Measurements from ENCODE around the gene NOM1.
A peak's percentile ranks its signal among the peaks of the same experiment; 100 is the strongest.
"Not testable (repeated sequence)": the region's sequence is repeated elsewhere in the genome, so short reads cannot be mapped to it uniquely, and the experiment has no call there.

The NOM1 gene

DNA sequence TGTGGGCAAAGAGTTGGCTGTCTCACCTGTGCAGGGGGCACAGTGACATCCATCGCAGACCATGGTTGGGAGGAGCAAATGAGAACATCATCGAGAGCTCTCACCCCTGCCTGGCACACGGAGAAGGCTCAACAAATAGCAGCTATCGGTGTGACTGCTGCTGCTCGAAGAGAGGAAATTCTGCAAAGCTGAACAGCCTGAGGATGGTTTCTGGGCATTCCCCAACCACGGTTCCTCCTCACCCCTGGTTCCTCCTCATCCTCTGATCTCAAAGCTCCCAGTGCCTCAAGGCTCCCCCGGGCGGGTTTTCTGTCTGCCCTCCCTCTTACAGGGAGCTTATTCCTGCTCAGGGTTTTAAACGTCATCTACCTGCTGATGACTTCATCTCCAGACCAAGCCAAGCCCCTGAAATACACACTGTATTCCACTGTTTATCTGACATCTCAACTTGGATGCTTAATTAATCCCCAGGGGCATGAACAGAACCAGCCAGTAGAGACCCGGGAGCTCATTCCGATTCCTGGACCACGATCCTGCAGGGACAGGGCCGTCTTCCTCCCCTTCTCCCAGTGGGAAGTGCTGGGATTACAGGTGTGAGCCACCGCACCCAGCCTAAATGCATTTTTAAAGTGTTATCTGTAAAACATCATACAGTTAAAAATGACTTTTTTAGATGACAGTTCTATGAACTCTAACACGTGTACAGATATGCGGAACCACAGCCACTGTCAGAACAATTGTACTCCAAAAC, 19.5 kb upstream of the NOM1 start:
- Mint-ChIP-seq H3K36me3 (no peaks in the 10 kb centered on the region), H3K9me3 (no peaks in the 10 kb centered on the region), H3K4me3 (no peak overlapping the region), H3K27ac (no peak overlapping the region), H3K4me1 (peaks cover 21% of the 10 kb centered on the region)
- no peak for DNase-seq (ENCODE audit: low spot score in 2 of 2)
- peak; percentile 44 for ATAC-seq

DNA sequence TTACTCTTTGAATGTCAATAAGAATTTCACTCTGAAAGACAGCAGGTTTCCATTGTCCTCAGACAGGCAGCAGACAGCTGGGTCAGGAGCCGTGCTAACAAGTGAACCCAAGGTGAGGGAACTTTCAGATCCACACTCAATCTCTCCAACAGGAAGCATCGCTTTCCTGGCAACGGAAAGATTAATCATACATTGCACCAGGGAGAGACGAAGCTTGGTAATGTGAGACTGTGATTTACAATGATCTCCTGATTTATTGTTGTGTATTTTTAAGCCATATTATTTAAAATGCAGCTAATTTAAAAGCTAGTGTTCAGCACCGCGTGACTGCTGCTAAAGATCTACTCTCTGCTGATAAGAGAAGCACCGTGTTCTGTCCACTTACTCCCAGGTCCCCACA, 17.5 kb upstream of the NOM1 start:
- no peak overlapping the region for H3K27ac Mint-ChIP-seq
- ATAC-seq: no peak
- no peak overlapping the region for H3K4me3 Mint-ChIP-seq
- H3K36me3 Mint-ChIP-seq: no peaks in the 10 kb centered on the region
- peaks cover 21% of the 10 kb centered on the region for H3K4me1 Mint-ChIP-seq
- DNase-seq (ENCODE audit: low spot score in 2 of 2): no peak
- H3K9me3 Mint-ChIP-seq: no peaks in the 10 kb centered on the region

DNA sequence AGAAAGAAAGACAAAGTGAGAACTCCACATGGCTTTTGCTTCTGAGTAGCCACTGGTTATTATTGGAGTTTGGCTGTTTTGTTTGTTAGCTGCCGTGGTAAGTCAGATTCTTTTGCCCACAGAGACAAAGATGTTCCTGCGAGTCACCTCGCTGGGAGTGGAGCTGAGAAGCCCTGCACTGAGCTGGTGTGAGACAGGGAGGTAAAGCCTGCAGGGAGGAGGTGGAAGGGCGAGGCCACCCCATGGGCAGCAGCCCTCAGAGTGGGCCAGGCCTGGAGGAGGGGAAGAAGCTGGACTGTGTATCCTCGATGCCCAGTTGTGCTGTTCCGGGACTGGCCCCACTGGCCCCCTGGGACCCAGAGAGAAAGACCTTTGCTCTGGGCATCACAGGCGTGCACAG, 14.3 kb upstream of the NOM1 start:
- Mint-ChIP-seq H3K9me3 (no peaks in the 10 kb centered on the region), H3K4me3 (no peak overlapping the region), H3K4me1 (peaks cover under 1% of the 10 kb centered on the region), H3K27ac (no peak overlapping the region), H3K36me3 (no peaks in the 10 kb centered on the region)
- DNase-seq (ENCODE audit: low spot score in 2 of 2) (no peak), ATAC-seq (no peak)

DNA sequence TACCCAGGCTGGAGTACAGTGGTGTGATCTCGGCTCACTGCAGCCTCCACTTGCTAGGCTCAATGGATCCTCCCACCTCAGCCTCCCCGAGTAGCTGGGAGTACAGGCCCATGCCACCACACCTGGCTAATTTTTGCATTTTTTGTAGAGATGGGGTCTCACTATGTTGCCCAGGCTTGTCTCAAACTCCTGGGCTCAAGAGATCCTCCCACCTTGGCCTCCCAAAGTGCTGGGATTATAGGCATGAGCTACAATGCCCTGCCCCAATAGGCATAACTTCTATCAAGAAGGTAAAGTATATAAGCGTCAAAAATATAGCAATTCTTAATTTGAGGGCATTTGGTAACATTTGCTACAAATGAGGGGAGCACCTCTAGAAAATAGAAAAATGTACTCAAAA, 12.7 kb upstream of the NOM1 start:
- not testable (repeated sequence) for H3K4me1 Mint-ChIP-seq, H3K4me3 Mint-ChIP-seq

DNA sequence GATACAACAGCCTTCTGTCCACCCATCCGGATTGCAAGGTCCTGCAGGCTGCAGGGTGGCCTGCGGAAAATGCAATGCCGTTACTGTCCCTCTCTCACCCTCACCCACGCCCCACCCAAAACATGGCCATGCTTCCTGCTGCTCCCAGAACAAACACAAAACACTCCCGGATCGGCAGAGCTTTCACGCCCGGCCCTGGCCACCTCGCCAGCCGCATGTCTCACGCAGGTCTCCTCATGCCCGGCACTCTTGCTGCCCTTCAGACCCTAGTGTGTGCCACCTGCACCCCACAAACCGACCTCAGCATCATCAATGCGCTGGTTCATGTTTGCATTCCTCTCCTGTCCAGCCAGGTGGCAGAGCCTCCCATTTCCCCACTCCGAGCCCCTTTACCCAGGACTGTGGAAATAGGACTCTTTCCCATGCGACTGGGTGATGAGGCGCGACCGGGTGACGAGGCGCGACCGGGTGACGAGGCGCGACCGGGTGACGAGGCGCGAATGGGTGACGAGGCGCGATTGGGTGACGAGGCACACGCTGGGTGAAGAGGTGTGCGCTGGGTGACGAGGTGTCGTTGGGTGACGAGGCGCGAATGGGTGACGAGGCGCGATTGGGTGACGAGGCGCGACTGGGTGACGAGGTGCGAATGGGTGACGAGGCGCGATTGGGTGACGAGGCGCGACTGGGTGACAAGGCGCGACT, 8.9 kb upstream of the NOM1 start:
- H3K9me3 Mint-ChIP-seq: no peaks in the 10 kb centered on the region
- DNase-seq (ENCODE audit: low spot score in 2 of 2): no peak
- no peak overlapping the region for H3K4me3 Mint-ChIP-seq
- no peak for ATAC-seq
- peaks cover 7% of the 10 kb centered on the region for H3K36me3 Mint-ChIP-seq
- no peaks in the 10 kb centered on the region for H3K4me1 Mint-ChIP-seq
- H3K27ac Mint-ChIP-seq: no peak overlapping the region

More for the DNA sequence above, 12.7 kb upstream of the NOM1 start:
- ATAC-seq; H3K36me3 Mint-ChIP-seq; H3K27ac Mint-ChIP-seq; H3K9me3 Mint-ChIP-seq; DNase-seq (ENCODE audit: low spot score in 2 of 2): not testable (repeated sequence)

GRCh38 chr7:156941393-156942182, 7.9 kb upstream of the NOM1 start:
- Mint-ChIP-seq H3K36me3 (peaks cover 7% of the 10 kb centered on the region), H3K4me1 (no peaks in the 10 kb centered on the region), H3K4me3 (no peak overlapping the region), H3K9me3 (no peaks in the 10 kb centered on the region), H3K27ac (no peak overlapping the region)
- ATAC-seq (no peak), DNase-seq (ENCODE audit: low spot score in 2 of 2) (no peak)

- no peaks in the 10 kb centered on the region for H3K9me3 Mint-ChIP-seq
- peak overlapping the region; percentile 15 for H3K4me3 Mint-ChIP-seq
- ATAC-seq (peak; percentile 62), DNase-seq (ENCODE audit: low spot score in 2 of 2) (no peak)
- H3K4me1 Mint-ChIP-seq: peaks cover 5% of the 10 kb centered on the region
- H3K36me3 Mint-ChIP-seq: peaks cover 7% of the 10 kb centered on the region
- no peak overlapping the region for H3K27ac Mint-ChIP-seq
These were observed 6.8 kb upstream of the NOM1 start for GRCh38 chr7:156942708-156943090.

DNA sequence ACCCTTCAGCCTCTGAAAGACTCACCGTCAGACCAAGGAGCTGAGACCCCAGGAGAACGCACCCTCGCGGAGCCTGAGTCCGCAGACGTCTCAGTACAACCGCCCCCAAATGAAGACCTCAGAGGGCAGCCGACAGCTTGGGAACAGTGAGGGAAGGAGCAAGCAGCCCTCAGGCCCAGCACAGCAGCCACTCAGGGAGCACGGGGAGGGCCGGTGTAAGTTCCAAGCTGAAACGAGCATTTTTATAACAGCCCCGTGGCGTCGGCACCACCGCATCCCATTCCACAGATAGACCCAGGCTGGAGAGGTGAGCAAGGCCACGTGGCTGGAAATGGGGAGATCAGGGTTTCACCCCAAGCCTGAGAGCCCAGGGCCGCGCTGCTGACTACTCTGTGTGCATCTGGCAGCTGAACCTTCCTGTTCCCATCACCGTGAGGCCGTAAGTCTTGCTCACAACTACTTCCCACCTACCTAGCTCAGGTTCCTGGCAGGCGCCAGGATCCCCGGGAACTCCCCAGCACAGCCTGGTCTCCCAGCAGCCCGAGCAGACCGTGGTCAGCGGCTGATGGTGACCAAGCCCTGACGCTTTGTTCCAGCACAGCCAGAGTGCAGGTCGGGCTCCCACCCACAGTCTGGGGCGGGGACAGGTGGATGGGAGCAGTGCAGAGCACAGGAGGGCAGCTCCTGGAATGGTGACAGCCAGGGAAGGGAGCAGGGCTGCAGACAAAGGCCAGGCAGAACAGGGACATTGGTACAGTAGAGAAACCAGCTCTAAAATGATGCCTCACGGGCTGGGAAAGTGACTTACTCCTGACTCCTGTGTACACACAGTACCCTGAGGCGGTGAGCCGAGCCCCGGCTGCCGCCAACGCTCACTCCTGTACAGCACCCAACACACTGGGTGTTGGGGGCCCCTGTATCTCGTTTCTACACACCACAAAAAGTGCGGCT, 6.1 kb upstream of the NOM1 start:
- Mint-ChIP-seq H3K4me1 (peaks cover 5% of the 10 kb centered on the region), H3K27ac (no peak overlapping the region), H3K4me3 (peak overlapping the region; percentile 15), H3K36me3 (peaks cover 7% of the 10 kb centered on the region), H3K9me3 (no peaks in the 10 kb centered on the region)
- DNase-seq (ENCODE audit: low spot score in 2 of 2): no peak
- ATAC-seq: peak; percentile 52

DNA sequence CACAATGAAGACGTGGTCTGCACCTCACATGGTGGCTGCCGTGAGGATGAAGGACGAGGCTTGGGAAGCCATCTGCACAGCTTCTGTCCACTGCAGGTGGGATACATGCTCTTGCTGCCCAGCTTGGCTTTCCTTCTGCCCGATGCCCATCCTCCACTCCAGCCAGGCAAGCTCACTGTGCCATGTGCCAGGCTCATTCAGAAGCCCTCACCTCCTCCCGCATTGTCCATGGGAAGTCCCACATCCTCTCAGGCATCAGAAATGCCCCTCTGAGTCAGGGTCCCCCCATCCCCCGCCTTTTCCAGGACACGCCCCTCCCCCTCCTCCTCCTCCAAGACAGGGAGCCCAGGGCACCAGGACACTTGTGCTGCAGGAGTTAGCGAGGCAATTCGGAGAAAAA, 4.6 kb upstream of the NOM1 start:
- no peak overlapping the region for H3K4me3 Mint-ChIP-seq
- peaks cover 5% of the 10 kb centered on the region for H3K4me1 Mint-ChIP-seq
- DNase-seq (ENCODE audit: low spot score in 2 of 2) (no peak), ATAC-seq (no peak)
- no peaks in the 10 kb centered on the region for H3K9me3 Mint-ChIP-seq
- H3K27ac Mint-ChIP-seq: no peak overlapping the region
- H3K36me3 Mint-ChIP-seq: peaks cover 7% of the 10 kb centered on the region

GRCh38 chr7:156947120-156947843, 2.2 kb upstream of the NOM1 start:
- no peak for DNase-seq (ENCODE audit: low spot score in 2 of 2)
- ATAC-seq: no peak
- peaks cover 24% of the 10 kb centered on the region for H3K4me1 Mint-ChIP-seq
- H3K4me3 Mint-ChIP-seq: no peak overlapping the region
- H3K9me3 Mint-ChIP-seq: no peaks in the 10 kb centered on the region
- H3K27ac Mint-ChIP-seq: no peak overlapping the region
- H3K36me3 Mint-ChIP-seq: peaks cover 19% of the 10 kb centered on the region

- Mint-ChIP-seq H3K27ac (no peak overlapping the region), H3K36me3 (peaks cover 29% of the 10 kb centered on the region), H3K4me3 (peak overlapping the region; percentile 100), H3K9me3 (no peaks in the 10 kb centered on the region), H3K4me1 (peaks cover 28% of the 10 kb centered on the region)
- DNase-seq (ENCODE audit: low spot score in 2 of 2) (no peak), ATAC-seq (no peak)
These were observed 1.2 kb upstream of the NOM1 start for GRCh38 chr7:156948361-156948760.

DNA sequence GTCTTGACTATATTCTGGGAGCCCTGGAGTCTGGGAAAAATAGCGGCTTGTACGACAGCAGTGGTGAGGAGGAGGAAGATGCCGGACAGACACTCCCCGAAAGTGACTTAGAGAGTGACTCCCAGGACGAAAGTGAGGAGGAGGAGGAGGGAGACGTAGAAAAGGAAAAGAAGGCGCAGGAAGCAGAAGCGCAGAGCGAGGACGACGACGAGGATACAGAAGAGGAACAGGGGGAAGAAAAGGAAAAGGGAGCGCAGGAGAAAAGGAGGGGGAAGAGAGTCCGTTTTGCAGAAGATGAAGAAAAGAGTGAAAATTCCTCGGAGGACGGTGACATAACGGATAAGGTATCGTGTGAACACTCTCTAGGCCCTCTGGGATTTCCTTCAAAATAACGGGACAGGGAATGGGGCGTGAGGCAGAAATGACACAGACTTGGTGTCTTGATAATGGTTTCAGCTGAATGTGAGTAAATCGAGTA, 908 bp downstream of the NOM1 start:
- no peak for DNase-seq (ENCODE audit: low spot score in 2 of 2)
- Mint-ChIP-seq H3K4me3 (peak overlapping the region; percentile 100), H3K4me1 (peaks cover 28% of the 10 kb centered on the region), H3K36me3 (peaks cover 50% of the 10 kb centered on the region), H3K27ac (peak overlapping the region; percentile 98), H3K9me3 (no peaks in the 10 kb centered on the region)
- ATAC-seq: no peak

DNA sequence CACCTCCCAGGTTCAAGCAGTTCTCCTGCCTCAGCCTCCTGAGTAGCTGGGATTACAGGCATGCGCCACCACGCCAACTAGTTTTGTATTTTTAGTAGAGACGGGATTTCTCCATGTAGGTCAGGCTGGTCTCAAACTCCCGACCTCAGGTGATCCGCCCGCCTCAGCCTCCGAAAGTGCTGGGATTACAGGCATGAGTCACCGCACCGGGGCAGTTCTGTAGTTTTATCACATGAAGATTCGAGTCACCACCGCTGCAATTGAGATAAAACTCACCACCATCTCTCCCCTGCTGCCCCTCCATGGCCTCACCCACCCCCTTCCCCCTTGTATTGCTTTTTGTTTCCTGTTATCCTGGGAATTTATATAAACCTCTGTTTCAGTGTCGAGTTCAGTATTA, 3.7 kb downstream of the NOM1 start:
- not testable (repeated sequence) for ATAC-seq; H3K27ac Mint-ChIP-seq; H3K9me3 Mint-ChIP-seq; H3K4me3 Mint-ChIP-seq; DNase-seq (ENCODE audit: low spot score in 2 of 2)
- Mint-ChIP-seq H3K36me3 (peaks cover 78% of the 10 kb centered on the region), H3K4me1 (peaks cover 23% of the 10 kb centered on the region)

- H3K27ac Mint-ChIP-seq: no peak overlapping the region
- H3K36me3 Mint-ChIP-seq: peaks cover 95% of the 10 kb centered on the region
- no peak for DNase-seq (ENCODE audit: low spot score in 2 of 2)
These were observed 5.4 kb downstream of the NOM1 start for GRCh38 chr7:156954941-156955340.

More at GRCh38 chr7:156954941-156955340, 5.4 kb downstream of the NOM1 start:
- Mint-ChIP-seq H3K4me1 (peaks cover 23% of the 10 kb centered on the region), H3K9me3 (no peaks in the 10 kb centered on the region), H3K4me3 (no peak overlapping the region)
- no peak for ATAC-seq

Data from stimulated activated effector memory CD8-positive, alpha-beta T cell treated with anti-CD3 and anti-CD28 coated beads, Interleukin-12 subunit alpha, Interleukin-12 subunit beta, amount 100 ng/mL, for 72 hours (primary cell).